H1 (cell line): Measurements from ENCODE around the gene TINAGL1. TPM values are rescaled to one million over a fixed set of nuclear protein-coding genes. Genes with fewer than 3 reads are reported as not detected.

Source experiments
- CTCF ChIA-PET: fragments of 300-600 bp; sonication (Branson Sonifier 250); formaldehyde crosslinking; loops from one replicate; lab custom pipeline; 2021; ENCODE audit not compliant: partially characterized antibody; lab: Charles Lee
- POLR2A ChIA-PET: fragments of 300-600 bp; sonication (Branson Sonifier 250); formaldehyde crosslinking; loops from one replicate; lab custom pipeline; 2021; ENCODE audit warnings: inconsistent platforms; ENCODE audit not compliant: partially characterized antibody; lab: Charles Lee
- DNase-seq, 2 experiments: peaks; one replicate each; pipeline versions ENCODE4 v3.0.0 to v3.0.0-alpha.2; 2010 to 2022; ENCODE audit warnings: low spot score in 2 of 2, low read depth in 1 of 2, mixed read lengths in 1 of 2
- FAIRE-seq: peaks from 2 replicates; lab custom pipeline; 2011; peaks lifted over from hg19 to GRCh38; lab: Jason Lieb, UNC
- H2AFZ ChIP-seq: 2 replicates; pipeline ENCODE4 v1.8.1; 2012; ENCODE audit warnings: low read length, inconsistent platforms
- H2AK5ac ChIP-seq: 2 replicates; pipeline ENCODE4 v1.6.1; 2013; ENCODE audit warnings: low read depth, low read length
- H2BK120ac ChIP-seq: replicated peaks from 2 replicates; pipeline ENCODE3; 2013; ENCODE audit warnings: low read depth, low read length, inconsistent platforms
- H2BK12ac ChIP-seq: 2 replicates; pipeline ENCODE4 v1.6.1; 2013; ENCODE audit warnings: low read depth, low read length
- H2BK15ac ChIP-seq: 2 replicates; pipeline ENCODE4 v1.6.1; 2013; ENCODE audit warnings: low read length
- H2BK20ac ChIP-seq: 2 replicates; pipeline ENCODE4 v1.6.1; 2013; ENCODE audit warnings: low read length
- H2BK5ac ChIP-seq: 2 replicates; pipeline ENCODE4 v1.6.1; 2013; ENCODE audit warnings: low read depth, low read length
- H3K14ac ChIP-seq: 2 replicates; pipeline ENCODE4 v1.6.1; 2013; ENCODE audit warnings: inconsistent platforms; ENCODE audit not compliant: insufficient read length
- H3K18ac ChIP-seq: 2 replicates; pipeline ENCODE4 v1.6.1; 2013; ENCODE audit warnings: low read length; ENCODE audit errors: extremely low read depth
- H3K23ac ChIP-seq: 2 replicates; pipeline ENCODE4 v1.6.1; 2013; ENCODE audit warnings: inconsistent platforms; ENCODE audit not compliant: insufficient read length
- H3K23me2 ChIP-seq: 2 replicates; pipeline ENCODE4 v1.6.1; 2013; ENCODE audit warnings: low read depth, low read length
- H3K27ac ChIP-seq: 2 replicates; pipeline ENCODE4 v1.6.1; 2011; ENCODE audit warnings: low read depth, low read length, inconsistent platforms
- H3K27me3 ChIP-seq, 4 experiments: replicated peaks in 1 of 4; 1 replicate in 1 of 4; 2 replicates in 3 of 4; pipeline versions ENCODE4 v1.6.1 to v1.8.1; 2011 to 2013; ENCODE audit warnings: low read length in 3 of 4, mild to moderate bottlenecking in 3 of 4, inconsistent platforms in 2 of 4, mixed read lengths in 2 of 4, moderate library complexity in 1 of 4; ENCODE audit not compliant: control insufficient read depth in 3 of 4, insufficient read depth in 3 of 4; ENCODE audit errors: extremely low read depth in 1 of 4
- H3K36me3 ChIP-seq, 4 experiments: 2 replicates each; pipeline versions ENCODE4 v1.6.1 to v1.8.1; 2011 to 2013; ENCODE audit warnings: mild to moderate bottlenecking in 4 of 4, low read length in 3 of 4, moderate library complexity in 2 of 4, control low read depth in 1 of 4, inconsistent platforms in 1 of 4; ENCODE audit not compliant: insufficient read depth in 4 of 4, control insufficient read depth in 2 of 4
- H3K4ac ChIP-seq: replicated peaks from 2 replicates; pipeline ENCODE3; 2013; ENCODE audit warnings: low read length, low read depth, mixed read lengths, inconsistent platforms; ENCODE audit not compliant: insufficient read length
- H3K4me1 ChIP-seq, 4 experiments: replicated peaks in 1 of 4; 1 replicate in 1 of 4; 2 replicates in 3 of 4; pipeline versions ENCODE4 v1.6.1 to v1.8.1; 2011 to 2013; ENCODE audit warnings: low read length in 3 of 4, inconsistent platforms in 2 of 4, mixed read lengths in 1 of 4; ENCODE audit not compliant: insufficient read depth in 4 of 4, control insufficient read depth in 3 of 4
- H3K4me2 ChIP-seq, 2 experiments: 2 replicates each; pipeline versions ENCODE4 v1.6.1 to v1.8.1; 2011 to 2013; ENCODE audit warnings: low read depth in 2 of 2, low read length in 2 of 2, control low read depth in 1 of 2, inconsistent platforms in 1 of 2, mild to moderate bottlenecking in 1 of 2; ENCODE audit not compliant: insufficient read depth in 1 of 2
- H3K4me3 ChIP-seq, 4 experiments: fragments of 200-600, 300-600 bp in 1 of 4; sonication (generic), shearing (Covaris generic), sonication (Bioruptor Twin) in 1 of 4; 2 replicates each; pipeline versions ENCODE4 v1.5.1 to v1.8.1; 2011 to 2016; ENCODE audit warnings: low read length in 4 of 4, low read depth in 3 of 4, control low read depth in 2 of 4, inconsistent platforms in 2 of 4, mild to moderate bottlenecking in 2 of 4, mixed read lengths in 1 of 4, moderate library complexity in 1 of 4; ENCODE audit not compliant: insufficient read depth in 2 of 4; ENCODE audit errors: extremely low read depth in 1 of 4
- H3K56ac ChIP-seq: replicated peaks from 2 replicates; pipeline ENCODE3; 2013; ENCODE audit warnings: low read depth, mild to moderate bottlenecking, mixed read lengths, low read length, inconsistent platforms; ENCODE audit not compliant: insufficient read length
- H3K79me1 ChIP-seq: 2 replicates; pipeline ENCODE4 v1.6.1; 2013; ENCODE audit warnings: low read depth, low read length, control low read depth
- H3K79me2 ChIP-seq, 2 experiments: 2 replicates each; pipeline versions ENCODE4 v1.6.1 to v1.8.1; 2012 to 2013; ENCODE audit warnings: low read length in 2 of 2, mild to moderate bottlenecking in 2 of 2, inconsistent platforms in 1 of 2; ENCODE audit not compliant: insufficient read depth in 2 of 2, control insufficient read depth in 1 of 2
- H3K9ac ChIP-seq, 4 experiments: replicated peaks in 1 of 4; 1 replicate in 1 of 4; 2 replicates in 3 of 4; pipeline versions ENCODE4 v1.6.1 to v1.8.1; 2011 to 2013; ENCODE audit warnings: low read depth in 3 of 4, low read length in 3 of 4, control low read depth in 2 of 4, mild to moderate bottlenecking in 2 of 4, moderate library complexity in 2 of 4, inconsistent platforms in 1 of 4; ENCODE audit errors: extremely low read depth in 1 of 4
- H3K9me3 ChIP-seq, 2 experiments: 2 replicates each; pipeline versions ENCODE4 v1.6.1 to v1.8.1; 2012 to 2013; ENCODE audit warnings: mild to moderate bottlenecking in 2 of 2, moderate library complexity in 2 of 2, control low read depth in 1 of 2, inconsistent platforms in 1 of 2, low read depth in 1 of 2, low read length in 1 of 2, mixed read lengths in 1 of 2; ENCODE audit not compliant: insufficient read depth in 2 of 2
- H4K20me1 ChIP-seq, 2 experiments: replicated peaks in 1 of 2; 2 replicates each; pipeline versions ENCODE3 to v1.8.1; 2011 to 2013; ENCODE audit warnings: inconsistent platforms in 2 of 2, low read length in 2 of 2, mild to moderate bottlenecking in 1 of 2; ENCODE audit not compliant: insufficient read depth in 2 of 2, control insufficient read depth in 1 of 2
- H4K5ac ChIP-seq: 2 replicates; pipeline ENCODE4 v1.6.1; 2013; ENCODE audit warnings: low read length, low read depth, mixed read lengths, inconsistent platforms; ENCODE audit not compliant: insufficient read length
- H4K8ac ChIP-seq: 2 replicates; pipeline ENCODE4 v1.8.0; 2013; ENCODE audit warnings: mild to moderate bottlenecking, moderate library complexity, low read length, inconsistent platforms; ENCODE audit not compliant: insufficient read depth; ENCODE audit errors: extremely low read depth
- H4K91ac ChIP-seq: replicated peaks from 2 replicates; pipeline ENCODE3; 2013; ENCODE audit warnings: low read length, mixed read lengths, inconsistent platforms; ENCODE audit not compliant: insufficient read length
- CREB1 ChIP-seq: IDR thresholded peaks from 2 replicates; pipeline ENCODE4 v1.6.1; 2012; ENCODE audit warnings: inconsistent platforms
- JUND ChIP-seq: IDR thresholded peaks from 2 replicates; pipeline ENCODE4 v1.6.1; 2011; ENCODE audit warnings: mild to moderate bottlenecking, improper control_type of control experiment, low read length
- POLR2AphosphoS5 ChIP-seq: IDR thresholded peaks from 2 replicates; pipeline ENCODE4 v1.6.1; 2011; ENCODE audit warnings: low read depth, low read length
- RBBP5 ChIP-seq: IDR thresholded peaks from 2 replicates; pipeline ENCODE4 v1.7.1; 2012; ENCODE audit warnings: low read depth, mild to moderate bottlenecking, inconsistent platforms, low read length, moderate library complexity, borderline replicate concordance
- RFX5 ChIP-seq: IDR thresholded peaks from 2 replicates; pipeline ENCODE4 v1.6.1; 2011; ENCODE audit warnings: low read depth, low read length, improper control_type of control experiment, borderline replicate concordance
- RNF2 ChIP-seq: fragments of 200-900, 300-1000 bp; sonication (generic); IDR thresholded peaks from 2 replicates; pipeline ENCODE4 v1.7.1; 2016; ENCODE audit warnings: borderline replicate concordance, low read depth, mild to moderate bottlenecking, antibody characterized with exemption, low read length; ENCODE audit not compliant: poor library complexity, severe bottlenecking; ENCODE audit errors: missing control alignments
- TAF7 ChIP-seq: optimal IDR thresholded peaks from 2 replicates; pipeline ENCODE3; 2011; ENCODE audit warnings: low read depth, mild to moderate bottlenecking, inconsistent platforms, low read length, moderate library complexity, borderline replicate concordance
- WGBS, 2 experiments: shearing (Covaris generic) in 1 of 2; methylation state at CpG; one replicate each; pipeline versions ENCODE4 v1.1.6 to v1.1.7; 2013 to 2015; ENCODE audit warnings: low lambda C conversion rate in 2 of 2, mixed read lengths in 2 of 2, inconsistent platforms in 1 of 2, low coverage in 1 of 2, missing lambda C conversion rate in 1 of 2; ENCODE audit not compliant: insufficient replicate concordance in 2 of 2, insufficient coverage in 1 of 2, insufficient read length in 1 of 2; ENCODE audit errors: extremely low coverage in 1 of 2, missing lambda C conversion rate in 1 of 2; 5-methylcytosine and 5-hydroxymethylcytosine counted together
- polyA plus RNA-seq, 7 experiments: library from polyadenylated mRNA; depleted of rRNA in 3 of 7; stranded (reverse) in 5 of 7; unstranded in 2 of 7; fragments of >200 nt in 5 of 7; fragments of 200-250 nt in 2 of 7; gene quantifications; 1 replicate in 5 of 7; 2 replicates in 1 of 7; 4 replicates in 1 of 7; pipeline versions ENCODE4 v1.2.1 to v1.2.3, GENCODE V29; 2011 to 2013; ENCODE audit warnings: missing spikeins in 2 of 7, mixed read lengths in 2 of 7
- total RNA-seq: library from RNA; stranded (reverse); fragmentation: NEBNext Ultra II Directional; extraction: Animal tissue kit (Norgen Biotek cat#: 25700); gene quantifications from 2 replicates; pipeline ENCODE4 v1.2.1, GENCODE V29; 2021
- TF ChIP-seq, protein P1 (sequence below), 3 experiments: IDR thresholded peaks; 1 replicate in 2 of 3; 2 replicates in 1 of 3; pipeline versions ENCODE4 v1.5.1 to v1.6.1; 2011; ENCODE audit warnings: low read length in 3 of 3, mild to moderate bottlenecking in 3 of 3, inconsistent platforms in 2 of 3, low read depth in 1 of 3, moderate library complexity in 1 of 3; ENCODE audit not compliant: insufficient read depth in 1 of 3; ENCODE audit errors: control extremely low read depth in 1 of 3

TINAGL1 gene
- total and polyA plus RNA-seq, 2 of the 8 experiments (the other 6 are each of a cell fraction or from before 2014, with no cell fraction given): 11.2 to 21.7 TPM

DNA sequence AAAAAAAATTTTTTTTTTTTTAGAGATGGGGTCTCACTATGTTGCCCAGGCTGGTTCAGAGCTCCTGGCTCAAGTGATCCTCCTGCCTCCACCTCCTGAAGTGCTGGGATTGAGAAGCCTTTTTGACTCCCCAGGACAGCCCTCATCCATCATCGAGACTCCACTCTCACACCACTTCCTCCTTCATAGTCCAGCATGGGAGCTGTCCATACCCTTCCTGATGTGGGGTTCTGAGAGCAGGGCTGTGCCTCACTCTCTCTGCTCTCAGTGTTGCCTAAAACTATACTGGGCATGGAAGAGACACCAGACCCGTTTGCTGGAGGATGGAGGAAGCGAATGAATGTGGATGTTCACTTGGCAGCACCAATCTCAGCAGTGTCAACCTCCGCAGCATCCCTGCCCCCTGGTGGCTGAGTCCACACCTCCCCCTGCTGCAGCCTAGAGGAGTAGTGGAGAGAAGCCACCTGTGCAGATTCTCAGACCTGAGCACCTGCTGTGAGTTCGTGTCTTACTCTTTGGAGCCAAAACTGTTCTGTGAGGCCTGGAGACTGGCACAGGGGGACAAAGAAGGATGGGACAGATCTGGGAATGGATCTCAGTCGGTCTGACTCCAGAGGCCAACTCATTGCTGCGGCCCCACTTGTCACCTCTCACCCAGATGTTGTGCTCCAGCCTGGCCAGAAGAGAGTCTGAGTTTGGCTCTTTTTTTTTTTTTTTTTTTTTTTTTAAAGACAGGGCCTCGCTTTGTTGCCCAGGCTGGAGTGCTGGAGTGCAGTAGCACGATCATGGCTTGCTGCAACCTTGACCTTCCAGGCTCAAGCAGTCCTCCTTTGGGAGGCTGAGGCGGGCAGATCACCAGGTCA lies 17.7 kb downstream of the TINAGL1 start:
- no peak overlapping the region for H2AFZ ChIP-seq
- no peaks in the 10 kb centered on the region for H3K79me1 ChIP-seq
- H3K4me2 ChIP-seq: peak overlapping the region in 1 of 2 experiments; percentile 6; a peak in 1 of 4 replicates
- H3K27me3 ChIP-seq: peaks cover 0 to 1% (median under 1%) of the 10 kb centered on the region in 4 experiments; a peak in 1 of 7 replicates
- DNase-seq (peak; percentile 62 to 96), FAIRE-seq (peak; percentile 69)
- no peak overlapping the region for H4K5ac ChIP-seq
- no peak overlapping the region for H3K27ac ChIP-seq
- peaks cover 0 to under 1% (median 0%) of the 10 kb centered on the region in 4 experiments; a peak in 2 of 7 replicates for H3K4me1 ChIP-seq
- H2BK12ac ChIP-seq: no peak overlapping the region
- no peak overlapping the region for H2BK120ac ChIP-seq
- ChIA-PET CTCF (interaction anchor here (0.5 to 3.9 kb wide), 23 partner anchors 8 to 492 kb away, joined by 3 to 62 read pairs (median 4); partner anchors contain the start of gene TINAGL1), POLR2A (interaction anchor here (1.1 kb wide), 1 partner anchor 42 kb away, joined by 3 read pairs; no protein-coding TSS in a partner anchor)
- no peaks in the 10 kb centered on the region for H3K79me2 ChIP-seq
- H3K9me3 ChIP-seq: no peaks in the 10 kb centered on the region
- no peak overlapping the region for H2AK5ac ChIP-seq
- no peak overlapping the region for H2BK20ac ChIP-seq
- H2BK5ac ChIP-seq: no peak overlapping the region
- peak overlapping the region; percentile 60; the same call in 1 of the 2 replicates for H4K8ac ChIP-seq
- H3K56ac ChIP-seq: no peak overlapping the region
- H3K14ac ChIP-seq: no peak overlapping the region
- 58% methylated on average over 10 of the region's 10 CpGs; no CpG with 5 or more reads in 1 of the 2 experiments for WGBS, 2 experiments
- no peak overlapping the region for H2BK15ac ChIP-seq
- no peak overlapping the region for H3K18ac ChIP-seq
- no peak overlapping the region for H3K4ac ChIP-seq
- no peak overlapping the region for H3K4me3 ChIP-seq
- H3K23me2 ChIP-seq: no peaks in the 10 kb centered on the region
- no peaks in the 10 kb centered on the region for H4K20me1 ChIP-seq
- H3K9ac ChIP-seq: no peak overlapping the region
- no peak overlapping the region for H3K23ac ChIP-seq
- H3K36me3 ChIP-seq: no peaks in the 10 kb centered on the region
- H4K91ac ChIP-seq: peak overlapping the region; percentile 68
- no peak for TF ChIP-seq RNF2
- no peak for TF ChIP-seq JUND
- no peak for TF ChIP-seq RBBP5
- TF ChIP-seq TAF7: no peak
- TF ChIP-seq RFX5: no peak
- TF ChIP-seq, protein P1, sequence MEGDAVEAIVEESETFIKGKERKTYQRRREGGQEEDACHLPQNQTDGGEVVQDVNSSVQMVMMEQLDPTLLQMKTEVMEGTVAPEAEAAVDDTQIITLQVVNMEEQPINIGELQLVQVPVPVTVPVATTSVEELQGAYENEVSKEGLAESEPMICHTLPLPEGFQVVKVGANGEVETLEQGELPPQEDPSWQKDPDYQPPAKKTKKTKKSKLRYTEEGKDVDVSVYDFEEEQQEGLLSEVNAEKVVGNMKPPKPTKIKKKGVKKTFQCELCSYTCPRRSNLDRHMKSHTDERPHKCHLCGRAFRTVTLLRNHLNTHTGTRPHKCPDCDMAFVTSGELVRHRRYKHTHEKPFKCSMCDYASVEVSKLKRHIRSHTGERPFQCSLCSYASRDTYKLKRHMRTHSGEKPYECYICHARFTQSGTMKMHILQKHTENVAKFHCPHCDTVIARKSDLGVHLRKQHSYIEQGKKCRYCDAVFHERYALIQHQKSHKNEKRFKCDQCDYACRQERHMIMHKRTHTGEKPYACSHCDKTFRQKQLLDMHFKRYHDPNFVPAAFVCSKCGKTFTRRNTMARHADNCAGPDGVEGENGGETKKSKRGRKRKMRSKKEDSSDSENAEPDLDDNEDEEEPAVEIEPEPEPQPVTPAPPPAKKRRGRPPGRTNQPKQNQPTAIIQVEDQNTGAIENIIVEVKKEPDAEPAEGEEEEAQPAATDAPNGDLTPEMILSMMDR (IDR thresholded peaks at IDR 0.05; ENCODE audit: control extremely low read depth in 1 of 3, insufficient read depth in 1 of 3, low read depth in 1 of 3, low read length in 3 of 3): peak; percentile 96 to 100 (median 99)
- TF ChIP-seq CREB1: no peak
- TF ChIP-seq POLR2AphosphoS5: no peak
